Mesodermal cell (in vitro differentiated cells): ENCODE results near the gene CPSF6.

Source experiments
- H3K27ac ChIP-seq: 2 replicates; pipeline ENCODE4 v1.7.0; 2013; ENCODE audit warnings: mild to moderate bottlenecking, low read depth, low read length, moderate library complexity; ENCODE audit not compliant: severe bottlenecking
- H3K36me3 ChIP-seq: 2 replicates; pipeline ENCODE4 v1.7.1; 2013; ENCODE audit warnings: mild to moderate bottlenecking, low read length, moderate library complexity; ENCODE audit not compliant: control insufficient read depth, insufficient read depth
- H3K4me1 ChIP-seq: one replicate; pipeline ENCODE4 v1.7.1; 2013; ENCODE audit warnings: mild to moderate bottlenecking, low read length; ENCODE audit not compliant: insufficient read depth, control insufficient read depth, poor library complexity, severe bottlenecking
- H3K4me3 ChIP-seq: 2 replicates; pipeline ENCODE4 v1.7.0; 2013; ENCODE audit warnings: low read length, control low read depth, mild to moderate bottlenecking; ENCODE audit not compliant: insufficient read depth, poor library complexity, severe bottlenecking; ENCODE audit errors: extremely low read depth
- H3K9me3 ChIP-seq: 2 replicates; pipeline ENCODE4 v1.7.1; 2013; ENCODE audit warnings: mild to moderate bottlenecking, low read length, moderate library complexity; ENCODE audit not compliant: control insufficient read depth
- WGBS, 2 experiments: methylation state at CpG; one replicate each; pipeline ENCODE4 v1.1.5; 2013; ENCODE audit warnings: missing lambda C conversion rate in 2 of 2; ENCODE audit not compliant: insufficient coverage in 2 of 2; 5-methylcytosine and 5-hydroxymethylcytosine counted together

The CPSF6 gene

GRCh38 chr12:69239922-69240630, 707 bp downstream of the CPSF6 start:
- no peaks in the 10 kb centered on the region for H3K9me3 ChIP-seq
- peaks cover 23% of the 10 kb centered on the region for H3K36me3 ChIP-seq
- H3K27ac ChIP-seq, result peak overlapping the region; percentile 89
- H3K4me3 ChIP-seq, result peak overlapping the region; percentile 97
- H3K4me1 ChIP-seq, result peaks cover 5% of the 10 kb centered on the region
- 0% methylated on average over 39 to 55 of the region's 68 CpGs for WGBS, 2 experiments

DNA sequence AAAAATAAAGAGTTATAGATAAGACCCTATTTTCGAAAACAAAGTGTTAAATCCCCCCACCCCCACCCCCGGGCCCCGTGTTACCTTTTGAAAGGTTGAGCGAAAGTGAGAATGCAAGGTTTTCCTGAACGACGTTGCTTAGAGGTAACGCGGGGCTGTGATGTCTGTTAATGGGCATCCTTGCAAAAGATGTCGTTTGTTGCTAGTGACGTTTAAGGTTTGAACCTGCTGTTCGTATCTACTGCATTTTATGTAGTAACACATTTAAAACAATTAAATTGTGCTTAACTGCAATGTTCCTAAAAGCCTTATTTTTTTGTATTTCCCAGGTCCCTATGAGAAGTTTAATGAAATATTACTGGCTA, 1.2 kb downstream of the CPSF6 start:
- peaks cover 5% of the 10 kb centered on the region for H3K4me1 ChIP-seq
- H3K4me3 ChIP-seq, result peak overlapping the region; percentile 97
- peaks cover 23% of the 10 kb centered on the region for H3K36me3 ChIP-seq
- H3K9me3 ChIP-seq, result no peaks in the 10 kb centered on the region
- H3K27ac ChIP-seq, result no peak overlapping the region
- no CpG with 5 or more reads among the region's 11 CpGs for WGBS, 2 experiments

DNA sequence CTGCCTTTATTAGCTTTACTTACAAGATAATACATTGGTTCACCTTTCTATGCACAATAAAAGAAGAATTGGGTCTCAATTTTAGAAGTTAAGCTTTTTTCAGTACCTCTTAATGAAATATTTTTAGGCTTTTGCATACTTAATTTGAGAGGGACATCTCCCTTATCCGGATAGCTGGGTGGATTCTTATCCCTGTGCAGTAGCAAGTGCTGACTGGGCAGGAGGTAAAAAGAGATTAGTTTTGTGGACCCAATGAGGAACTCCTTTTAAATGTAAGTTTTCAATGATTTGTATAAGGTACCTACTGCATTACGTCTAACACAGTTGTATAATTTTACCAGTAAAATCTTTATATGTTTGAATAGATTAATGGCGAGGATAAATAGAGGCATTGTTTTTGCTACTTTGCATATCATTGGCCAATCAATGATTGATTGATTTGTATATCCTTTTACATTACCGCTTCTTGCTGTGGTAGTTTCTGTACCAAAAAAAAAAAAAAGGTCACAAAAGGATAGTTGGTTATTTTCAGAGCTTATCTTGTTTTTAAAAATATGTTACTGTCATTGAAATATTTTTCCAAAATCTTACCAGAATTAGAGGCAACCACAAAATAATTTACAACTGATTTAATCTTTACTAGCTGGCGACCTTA, 2.2 kb downstream of the CPSF6 start:
- no CpG with 5 or more reads among the region's 5 CpGs for WGBS, 2 experiments
- Histone ChIP-seq H3K9me3 (no peaks in the 10 kb centered on the region), H3K4me1 (peaks cover 5% of the 10 kb centered on the region), H3K4me3 (peak overlapping the region; percentile 97), H3K36me3 (peaks cover 23% of the 10 kb centered on the region), H3K27ac (no peak overlapping the region)

DNA sequence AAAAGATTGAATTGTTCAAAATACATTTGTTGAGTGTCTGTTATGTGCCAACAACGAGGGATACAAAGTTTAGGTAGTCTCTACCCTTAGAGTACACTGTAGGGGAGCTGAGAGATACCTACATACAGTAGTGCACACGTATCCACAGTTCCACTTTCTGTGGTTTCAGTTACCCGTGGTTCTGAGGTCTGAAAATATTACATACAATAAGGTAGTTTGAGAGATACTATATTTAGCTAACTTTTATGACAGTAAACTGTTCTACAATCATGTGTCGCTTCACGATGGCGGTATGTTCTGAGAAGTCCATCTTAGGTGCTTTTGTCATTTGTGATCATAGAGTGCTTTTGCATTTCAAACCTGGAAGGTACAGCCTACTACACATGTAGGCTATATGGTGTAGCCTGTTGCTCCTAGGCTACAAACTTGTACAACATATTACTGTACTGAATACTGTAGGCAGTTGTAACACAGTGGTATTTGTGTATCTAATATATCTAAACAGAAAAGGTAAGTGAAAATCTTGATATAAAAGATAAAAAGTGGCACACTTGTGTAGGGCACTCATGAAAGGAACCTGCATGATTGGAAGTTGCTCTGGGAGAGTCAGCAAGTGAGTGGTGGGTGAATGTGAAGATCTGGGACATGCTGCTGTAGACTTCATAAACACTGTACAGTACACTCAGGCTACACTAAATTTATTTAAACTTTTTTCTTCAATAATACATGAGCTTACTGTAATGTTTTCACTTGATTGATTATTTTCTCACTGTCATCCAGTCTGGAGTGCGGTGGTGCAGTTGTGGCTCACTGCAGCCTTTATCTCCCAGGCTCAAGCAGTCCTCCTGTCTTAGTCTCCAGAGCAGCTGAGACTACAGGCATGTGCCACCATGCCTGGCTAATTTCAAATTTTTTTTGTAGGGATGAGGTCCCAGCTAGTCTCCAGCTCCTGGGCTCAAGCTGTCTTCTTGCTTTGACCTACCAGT, 4.0 kb downstream of the CPSF6 start:
- peaks cover 26% of the 10 kb centered on the region for H3K36me3 ChIP-seq
- no peaks in the 10 kb centered on the region for H3K9me3 ChIP-seq
- H3K4me1 ChIP-seq, result peaks cover 5% of the 10 kb centered on the region
- 73 to 97% methylated on average over 2 to 5 of the region's 7 CpGs for WGBS, 2 experiments
- no peak overlapping the region for H3K4me3 ChIP-seq
- no peak overlapping the region for H3K27ac ChIP-seq

- H3K4me1 ChIP-seq, result no peaks in the 10 kb centered on the region
- no peak overlapping the region for H3K27ac ChIP-seq
- H3K9me3 ChIP-seq, result no peaks in the 10 kb centered on the region
- peaks cover 26% of the 10 kb centered on the region for H3K36me3 ChIP-seq
- no peak overlapping the region for H3K4me3 ChIP-seq
- WGBS, 2 experiments, result no CpG with 5 or more reads among the region's 3 CpGs
Observed at GRCh38 chr12:69247268-69248018, 8.1 kb downstream of the CPSF6 start.

- Histone ChIP-seq H3K4me3 (no peak overlapping the region), H3K4me1 (no peaks in the 10 kb centered on the region), H3K9me3 (no peaks in the 10 kb centered on the region), H3K27ac (no peak overlapping the region), H3K36me3 (peaks cover 32% of the 10 kb centered on the region)
- 57% methylated on average over 1 of the region's 1 CpG; no CpG with 5 or more reads in 1 of the 2 experiments for WGBS, 2 experiments
Observed at GRCh38 chr12:69252033-69252432, 12.7 kb downstream of the CPSF6 start.

DNA sequence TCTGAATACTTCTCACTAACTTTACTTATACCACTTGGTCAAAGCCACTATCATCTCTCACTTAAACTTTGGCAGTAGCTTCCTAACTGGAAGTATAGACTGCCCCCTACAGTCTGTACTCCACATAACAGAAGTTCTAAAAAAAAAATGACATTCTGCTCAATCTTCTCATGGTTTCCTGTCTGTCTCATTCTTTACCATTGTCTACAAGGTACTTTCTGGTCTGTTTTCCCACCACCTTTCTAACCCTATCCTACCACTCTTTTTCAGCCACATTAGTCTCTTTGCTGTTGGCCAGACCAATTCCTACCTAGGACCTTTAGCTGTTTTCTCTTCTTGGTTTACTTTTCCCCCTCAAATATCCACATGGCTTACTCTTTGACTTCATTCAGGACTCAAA, 14.7 kb downstream of the CPSF6 start:
- Histone ChIP-seq H3K27ac (no peak overlapping the region), H3K4me3 (no peak overlapping the region), H3K9me3 (no peaks in the 10 kb centered on the region), H3K4me1 (no peaks in the 10 kb centered on the region), H3K36me3 (peaks cover 49% of the 10 kb centered on the region)

- no peak overlapping the region for H3K27ac ChIP-seq
- no peaks in the 10 kb centered on the region for H3K9me3 ChIP-seq
- H3K36me3 ChIP-seq, result peaks cover 57% of the 10 kb centered on the region
- no peaks in the 10 kb centered on the region for H3K4me1 ChIP-seq
- 100% methylated on average over 1 of the region's 2 CpGs; no CpG with 5 or more reads in 1 of the 2 experiments for WGBS, 2 experiments
- H3K4me3 ChIP-seq, result no peak overlapping the region
Observed at GRCh38 chr12:69254862-69255261, 15.5 kb downstream of the CPSF6 start.

DNA sequence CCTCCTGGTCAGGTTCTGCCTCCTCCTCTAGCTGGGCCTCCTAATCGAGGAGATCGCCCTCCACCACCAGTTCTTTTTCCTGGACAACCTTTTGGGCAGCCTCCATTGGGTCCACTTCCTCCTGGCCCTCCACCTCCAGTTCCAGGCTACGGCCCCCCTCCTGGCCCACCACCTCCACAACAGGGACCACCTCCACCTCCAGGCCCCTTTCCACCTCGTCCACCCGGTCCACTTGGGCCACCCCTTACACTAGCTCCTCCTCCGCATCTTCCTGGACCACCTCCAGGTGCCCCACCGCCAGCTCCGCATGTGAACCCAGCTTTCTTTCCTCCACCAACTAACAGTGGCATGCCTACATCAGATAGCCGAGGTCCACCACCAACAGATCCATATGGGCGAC, 19.3 kb downstream of the CPSF6 start:
- Histone ChIP-seq H3K9me3 (no peaks in the 10 kb centered on the region), H3K4me1 (no peaks in the 10 kb centered on the region), H3K27ac (no peak overlapping the region), H3K36me3 (peaks cover 84% of the 10 kb centered on the region), H3K4me3 (no peak overlapping the region)
- WGBS, 2 experiments, result 84 to 98% methylated on average over 4 of the region's 10 CpGs

DNA sequence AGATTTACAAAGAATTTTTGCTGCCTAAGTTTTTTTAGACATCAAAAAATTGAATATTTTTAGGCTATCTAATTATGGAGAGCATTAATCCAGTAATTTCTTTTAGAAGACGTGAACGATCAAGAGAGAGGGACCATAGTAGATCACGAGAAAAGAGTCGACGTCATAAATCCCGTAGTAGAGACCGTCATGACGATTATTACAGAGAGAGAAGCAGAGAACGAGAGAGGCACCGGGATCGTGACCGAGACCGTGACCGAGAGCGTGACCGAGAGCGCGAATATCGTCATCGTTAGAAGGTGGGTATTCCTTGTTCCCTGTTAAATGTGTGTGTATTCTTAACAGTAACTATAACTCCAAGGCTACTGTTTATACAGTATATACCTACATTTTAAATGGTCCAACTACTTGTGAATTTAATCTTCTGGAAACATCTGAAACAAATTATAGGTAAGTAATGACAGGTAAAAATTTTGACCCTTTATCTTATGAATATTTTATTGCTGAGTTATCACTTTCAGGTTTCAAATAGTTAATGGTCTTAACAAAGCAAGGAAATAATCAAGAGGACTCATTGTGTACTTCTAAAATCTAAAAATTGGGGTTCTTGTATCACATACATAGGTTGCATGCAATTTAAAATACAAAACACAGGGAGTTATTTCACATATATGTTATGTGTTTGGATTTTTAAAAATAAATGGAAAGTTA, 23.1 kb downstream of the CPSF6 start:
- H3K4me3 ChIP-seq, result no peak overlapping the region
- no peaks in the 10 kb centered on the region for H3K9me3 ChIP-seq
- no peaks in the 10 kb centered on the region for H3K4me1 ChIP-seq
- 95 to 99% methylated on average over 9 to 12 of the region's 20 CpGs for WGBS, 2 experiments
- peaks cover 51% of the 10 kb centered on the region for H3K36me3 ChIP-seq
- H3K27ac ChIP-seq, result no peak overlapping the region
